H1 (cell line): Measurements from ENCODE around the gene LFNG. TPM values are rescaled to one million over a fixed set of nuclear protein-coding genes. Genes with fewer than 3 reads are reported as not detected.
A peak's percentile ranks its signal among the peaks of the same experiment; 100 is the strongest.

Experiments used
- BACH1 ChIP-seq: IDR thresholded peaks from 2 replicates; pipeline ENCODE4 v1.6.1; 2012; ENCODE audit warnings: low read length, improper control_type of control experiment
- BRCA1 ChIP-seq: IDR thresholded peaks from 2 replicates; pipeline ENCODE4 v1.6.1; 2012; ENCODE audit warnings: low read depth, low read length, improper control_type of control experiment
- CEBPB ChIP-seq: IDR thresholded peaks from 2 replicates; pipeline ENCODE4 v1.6.1; 2012; ENCODE audit warnings: low read depth, low read length
- CREB1 ChIP-seq: IDR thresholded peaks from 2 replicates; pipeline ENCODE4 v1.6.1; 2012; ENCODE audit warnings: inconsistent platforms
- CTBP2 ChIP-seq: IDR thresholded peaks from 2 replicates; pipeline ENCODE4 v1.7.0; 2011; ENCODE audit warnings: borderline replicate concordance, mild to moderate bottlenecking, moderate library complexity, mixed read lengths, low read length; ENCODE audit not compliant: insufficient read depth, insufficient read length
- EP300 ChIP-seq, 2 experiments: IDR thresholded peaks; 1 replicate in 1 of 2; 2 replicates in 1 of 2; pipeline ENCODE4 v1.6.1; 2011 to 2012; ENCODE audit warnings: low read depth in 2 of 2, low read length in 2 of 2, mild to moderate bottlenecking in 2 of 2, borderline replicate concordance in 1 of 2, inconsistent platforms in 1 of 2, moderate library complexity in 1 of 2
- EZH2 ChIP-seq: fragments of 200-600 bp; sonication (generic); IDR thresholded peaks from 2 replicates; pipeline ENCODE4 v1.7.1; 2012; ENCODE audit warnings: low read depth, mild to moderate bottlenecking, moderate library complexity, low read length, inconsistent platforms; ENCODE audit not compliant: severe bottlenecking
- FOSL1 ChIP-seq: IDR thresholded peaks from 2 replicates; pipeline ENCODE4 v1.6.1; 2011; ENCODE audit warnings: mild to moderate bottlenecking, low read depth, low read length, moderate library complexity; ENCODE audit not compliant: insufficient read depth
- HDAC2 ChIP-seq, 2 experiments: fragments of 300-600 bp in 1 of 2; sonication (generic) in 1 of 2; IDR thresholded peaks; 2 replicates each; pipeline ENCODE4 v1.6.1; 2011 to 2012; ENCODE audit warnings: low read depth in 2 of 2, low read length in 2 of 2, mild to moderate bottlenecking in 2 of 2, moderate library complexity in 2 of 2, borderline replicate concordance in 1 of 2, inconsistent platforms in 1 of 2
- HDAC6 ChIP-seq: IDR thresholded peaks from one replicate; pipeline ENCODE4 v1.7.1; 2012; ENCODE audit warnings: low read depth, mild to moderate bottlenecking, inconsistent platforms, low read length, moderate library complexity
- JUND ChIP-seq: IDR thresholded peaks from 2 replicates; pipeline ENCODE4 v1.6.1; 2011; ENCODE audit warnings: mild to moderate bottlenecking, improper control_type of control experiment, low read length
- KDM1A ChIP-seq: fragments of 200-600, 300-600 bp; sonication (generic); IDR thresholded peaks from 2 replicates; pipeline ENCODE4 v1.7.1; 2016; ENCODE audit warnings: mild to moderate bottlenecking, low read length, borderline replicate concordance
- KDM4A ChIP-seq: IDR thresholded peaks from one replicate; pipeline ENCODE4 v1.7.1; 2012; ENCODE audit warnings: low read depth, mild to moderate bottlenecking, moderate library complexity, low read length, inconsistent platforms; ENCODE audit not compliant: severe bottlenecking
- MAFK ChIP-seq: IDR thresholded peaks from 2 replicates; pipeline ENCODE4 v1.6.1; 2012; ENCODE audit warnings: low read depth, mild to moderate bottlenecking, improper control_type of control experiment, low read length
- MAX ChIP-seq: IDR thresholded peaks from 2 replicates; pipeline ENCODE4 v1.6.1; 2012; ENCODE audit warnings: inconsistent platforms
- POLR2A ChIP-seq, 2 experiments: IDR thresholded peaks; 1 replicate in 1 of 2; 2 replicates in 1 of 2; pipeline ENCODE4 v1.6.1; 2011; ENCODE audit warnings: low read depth in 2 of 2, low read length in 2 of 2, mild to moderate bottlenecking in 2 of 2; ENCODE audit errors: control extremely low read depth in 1 of 2
- RBBP5 ChIP-seq: IDR thresholded peaks from 2 replicates; pipeline ENCODE4 v1.7.1; 2012; ENCODE audit warnings: low read depth, mild to moderate bottlenecking, inconsistent platforms, low read length, moderate library complexity, borderline replicate concordance
- RFX5 ChIP-seq: IDR thresholded peaks from 2 replicates; pipeline ENCODE4 v1.6.1; 2011; ENCODE audit warnings: low read depth, low read length, improper control_type of control experiment, borderline replicate concordance
- RNF2 ChIP-seq: fragments of 200-900, 300-1000 bp; sonication (generic); IDR thresholded peaks from 2 replicates; pipeline ENCODE4 v1.7.1; 2016; ENCODE audit warnings: borderline replicate concordance, low read depth, mild to moderate bottlenecking, antibody characterized with exemption, low read length; ENCODE audit not compliant: poor library complexity, severe bottlenecking; ENCODE audit errors: missing control alignments
- SIRT6 ChIP-seq: IDR thresholded peaks from one replicate; pipeline ENCODE4 v1.7.1; 2012; ENCODE audit warnings: low read length, inconsistent platforms
- SRF ChIP-seq: IDR thresholded peaks from 2 replicates; pipeline ENCODE4 v1.6.1; 2011; ENCODE audit warnings: mild to moderate bottlenecking, low read depth, low read length, moderate library complexity
- SUZ12 ChIP-seq: fragments of 200-600 bp; sonication (generic); IDR thresholded peaks from 2 replicates; pipeline ENCODE4 v1.6.1; 2012; ENCODE audit warnings: mild to moderate bottlenecking, inconsistent platforms, low read length, moderate library complexity, mixed read lengths
- polyA plus RNA-seq, 7 experiments: library from polyadenylated mRNA; depleted of rRNA in 3 of 7; stranded (reverse) in 5 of 7; unstranded in 2 of 7; fragments of >200 nt in 5 of 7; fragments of 200-250 nt in 2 of 7; gene quantifications; 1 replicate in 5 of 7; 2 replicates in 1 of 7; 4 replicates in 1 of 7; pipeline versions ENCODE4 v1.2.1 to v1.2.3, GENCODE V29; 2011 to 2013; ENCODE audit warnings: missing spikeins in 2 of 7, mixed read lengths in 2 of 7
- total RNA-seq: library from RNA; stranded (reverse); fragmentation: NEBNext Ultra II Directional; extraction: Animal tissue kit (Norgen Biotek cat#: 25700); gene quantifications from 2 replicates; pipeline ENCODE4 v1.2.1, GENCODE V29; 2021
- TF ChIP-seq, protein P1 (sequence below): IDR thresholded peaks from 2 replicates; pipeline ENCODE4 v1.6.1; 2011; ENCODE audit warnings: low read length, improper control_type of control experiment

Gene LFNG
- total and polyA plus RNA-seq, 2 of the 8 experiments (the other 6 are each of a cell fraction or from before 2014, with no cell fraction given) = 31.6 to 35.6 TPM

- TF ChIP-seq BRCA1 = no peak
- TF ChIP-seq MAFK = no peak
- 0 out of 2 replicates have a peak, but pooled peaks have one; percentile 31 for TF ChIP-seq CREB1
- TF ChIP-seq RBBP5 = no peak
- no peak for TF ChIP-seq BACH1
- no peak for TF ChIP-seq SUZ12
- TF ChIP-seq KDM1A = peak; percentile 93
- no peak for TF ChIP-seq SRF
- TF ChIP-seq JUND = peak; percentile 89
- 0 out of 3 replicates have a peak, but pooled peaks of 1 of the 2 experiments have one; percentile 5 for TF ChIP-seq EP300 (IDR thresholded peaks at IDR 0.05; ENCODE audit: borderline replicate concordance in 1 of 2, low read depth in 2 of 2, low read length in 2 of 2)
- TF ChIP-seq KDM4A = peak; percentile 70
- TF ChIP-seq HDAC2 (IDR thresholded peaks at IDR 0.05; ENCODE audit: borderline replicate concordance in 1 of 2, low read depth in 2 of 2, low read length in 2 of 2) = peak in 1 of 2 experiments; percentile 85; a peak in 2 of 4 replicates
- no peak for TF ChIP-seq EZH2
- no peak for TF ChIP-seq HDAC6
- TF ChIP-seq FOSL1 = no peak
- TF ChIP-seq, protein P1, sequence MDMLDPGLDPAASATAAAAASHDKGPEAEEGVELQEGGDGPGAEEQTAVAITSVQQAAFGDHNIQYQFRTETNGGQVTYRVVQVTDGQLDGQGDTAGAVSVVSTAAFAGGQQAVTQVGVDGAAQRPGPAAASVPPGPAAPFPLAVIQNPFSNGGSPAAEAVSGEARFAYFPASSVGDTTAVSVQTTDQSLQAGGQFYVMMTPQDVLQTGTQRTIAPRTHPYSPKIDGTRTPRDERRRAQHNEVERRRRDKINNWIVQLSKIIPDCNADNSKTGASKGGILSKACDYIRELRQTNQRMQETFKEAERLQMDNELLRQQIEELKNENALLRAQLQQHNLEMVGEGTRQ = no peak
- TF ChIP-seq RNF2 = no peak
- no peak for TF ChIP-seq CTBP2
- TF ChIP-seq MAX = no peak
- TF ChIP-seq SIRT6 = no peak
- TF ChIP-seq POLR2A (IDR thresholded peaks at IDR 0.05; ENCODE audit: control extremely low read depth in 1 of 2, low read depth in 2 of 2, low read length in 2 of 2) = no peak
- no peak for TF ChIP-seq RFX5
- TF ChIP-seq CEBPB = no peak
These were observed 39.2 kb downstream of the LFNG start, which contains the start of gene IQCE (continued) for GRCh38 chr7:2558629-2559282.
